Measurements from ENCODE around the gene SMYD3.
"Not testable (repeated sequence)": the region's sequence is repeated elsewhere in the genome, so short reads cannot be mapped to it uniquely, and the experiment has no call there.

SMYD3 gene

DNA sequence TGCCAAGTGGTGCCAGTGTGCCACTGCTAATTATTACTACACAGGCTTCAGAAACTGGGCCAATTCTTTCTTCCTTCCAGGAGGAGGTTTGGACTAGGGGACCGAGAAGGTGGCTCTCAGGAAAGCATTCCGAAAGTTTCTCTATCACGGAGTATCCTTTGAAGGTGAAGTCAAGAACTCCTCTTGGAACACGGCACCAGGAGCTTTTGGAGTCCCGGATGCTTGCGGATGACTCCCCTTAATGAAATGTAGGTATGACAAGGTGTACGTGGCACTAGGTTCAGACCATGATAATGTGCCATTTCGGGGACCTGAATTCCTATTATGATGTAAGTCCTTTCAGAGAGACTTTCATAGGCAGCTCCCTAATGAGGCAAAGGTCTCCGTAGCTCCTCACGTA lies 718.2 kb downstream of the SMYD3 start:
- no peaks in the 10 kb centered on the region for H3K36me3 ChIP-seq (replicated peaks)
- H3K9me3 ChIP-seq, result no peaks in the 10 kb centered on the region
- H3K4me3 ChIP-seq, result no peak overlapping the region
- no peaks in the 10 kb centered on the region for H3K27me3 ChIP-seq (ENCODE audit: low read depth)
- no peaks in the 10 kb centered on the region for H3K4me1 ChIP-seq
- in situ Hi-C loops (cut with MboI; ENCODE audit: low sequenced_read_pairs), result no loop called here
- DNase-seq (ENCODE audit: low spot score in 2 of 2), result no peak

DNA sequence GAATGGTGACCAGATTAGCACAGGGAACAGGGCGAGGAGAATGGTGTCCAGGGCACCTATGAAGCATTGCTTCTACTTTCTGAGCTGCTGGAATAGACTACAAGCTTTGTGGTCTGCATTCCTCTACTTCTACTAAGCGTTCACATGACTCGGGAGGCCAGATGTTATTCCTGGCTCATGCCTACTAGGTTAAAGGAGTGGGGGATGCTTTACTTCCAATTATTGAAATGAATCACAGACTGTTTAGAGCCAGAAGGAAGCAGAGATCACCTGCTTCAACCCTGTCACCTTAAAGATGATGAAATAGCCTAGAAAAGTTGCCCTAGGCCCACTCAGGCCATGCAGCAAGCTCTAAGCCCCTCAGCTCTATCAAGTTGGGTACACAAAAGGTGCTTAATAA lies 718.8 kb downstream of the SMYD3 start:
- in situ Hi-C loops (cut with MboI; ENCODE audit: low sequenced_read_pairs), result no loop called here

GRCh38 chr1:245786948-245787347 lies 720.1 kb downstream of the SMYD3 start:
- in situ Hi-C loops (cut with MboI; ENCODE audit: low sequenced_read_pairs), result no loop called here
- DNase-seq (ENCODE audit: low spot score in 2 of 2), result no peak
- H3K4me3 ChIP-seq, result no peak overlapping the region
- H3K36me3 ChIP-seq (replicated peaks), result no peaks in the 10 kb centered on the region
- no peaks in the 10 kb centered on the region for H3K9me3 ChIP-seq
- no peaks in the 10 kb centered on the region for H3K27me3 ChIP-seq (ENCODE audit: low read depth)
- H3K4me1 ChIP-seq, result no peaks in the 10 kb centered on the region

More for the DNA sequence above, 718.8 kb downstream of the SMYD3 start:
- Histone ChIP-seq H3K27me3 (ENCODE audit: low read depth) (no peaks in the 10 kb centered on the region), H3K4me1 (no peaks in the 10 kb centered on the region), H3K36me3 (replicated peaks) (no peaks in the 10 kb centered on the region), H3K4me3 (no peak overlapping the region), H3K9me3 (no peaks in the 10 kb centered on the region)
- DNase-seq (ENCODE audit: low spot score in 2 of 2), result no peak

DNA sequence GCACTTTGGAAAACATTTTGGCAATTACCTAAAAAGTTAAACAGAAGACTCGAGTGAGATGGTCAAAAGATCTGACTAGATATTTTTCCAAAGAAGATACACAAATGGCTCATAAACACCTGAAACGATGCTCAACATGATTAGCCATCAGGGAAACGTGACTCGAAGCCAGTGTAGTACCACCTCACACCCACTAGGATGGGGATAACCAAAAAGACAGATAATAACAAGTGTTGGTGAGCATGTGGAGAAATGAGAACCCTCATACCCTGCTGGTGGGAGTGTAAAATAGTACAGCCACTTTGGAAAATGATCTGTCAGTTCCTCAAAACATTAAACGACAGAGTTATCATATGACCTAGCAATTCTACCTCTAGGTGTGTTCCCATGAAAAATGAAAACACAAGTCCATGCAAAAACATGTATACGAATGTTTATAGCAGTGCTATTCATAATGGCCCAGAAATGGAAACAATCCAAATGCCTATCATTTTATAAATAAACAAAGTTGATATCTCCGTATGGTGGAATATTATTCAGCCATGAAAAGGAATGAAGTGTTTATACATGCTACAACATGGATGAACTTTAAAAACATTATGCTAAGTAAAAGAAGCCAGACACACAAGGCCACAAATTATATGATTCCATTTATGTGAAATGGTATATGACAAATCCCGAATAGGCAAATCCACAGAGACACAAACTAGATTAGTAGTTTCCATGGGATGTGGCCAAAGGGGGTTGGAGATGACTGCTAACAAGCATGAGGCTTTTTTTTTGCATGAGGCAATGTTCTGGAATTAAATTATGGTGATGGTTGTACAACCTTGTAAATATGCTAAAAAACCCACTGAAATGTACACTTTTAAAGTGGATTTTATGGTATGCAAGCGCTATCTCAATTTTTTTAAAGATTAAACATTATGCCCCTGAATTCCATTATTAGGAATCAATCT lies 727.0 kb downstream of the SMYD3 start:
- Histone ChIP-seq H3K4me1 (no peaks in the 10 kb centered on the region), H3K27me3 (ENCODE audit: low read depth) (no peaks in the 10 kb centered on the region), H3K36me3 (replicated peaks) (no peaks in the 10 kb centered on the region), H3K4me3 (no peak overlapping the region), H3K9me3 (no peaks in the 10 kb centered on the region)
- no peak for DNase-seq (ENCODE audit: low spot score in 2 of 2)
- in situ Hi-C loops (cut with MboI; ENCODE audit: low sequenced_read_pairs), result no loop called here

DNA sequence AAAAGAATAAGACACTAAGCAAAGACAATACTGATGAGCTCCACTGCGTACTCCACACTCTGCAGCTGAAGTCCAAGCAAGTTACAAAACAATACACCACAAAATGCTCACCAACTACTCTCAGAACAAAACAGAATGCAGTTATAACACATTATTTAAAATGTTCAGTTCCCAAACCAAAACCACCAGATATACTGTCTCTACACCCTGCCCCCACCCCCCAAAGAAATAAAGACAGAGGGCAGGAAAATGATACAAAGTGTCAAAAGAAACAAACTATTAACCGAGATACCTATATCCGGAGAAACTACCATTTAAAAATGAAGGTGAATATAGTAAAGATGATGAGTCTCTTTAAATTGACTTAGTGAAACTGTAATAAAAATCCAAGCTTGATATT lies 729.3 kb downstream of the SMYD3 start:
- Histone ChIP-seq H3K36me3 (replicated peaks) (no peaks in the 10 kb centered on the region), H3K9me3 (no peaks in the 10 kb centered on the region), H3K4me3 (no peak overlapping the region), H3K4me1 (no peaks in the 10 kb centered on the region), H3K27me3 (ENCODE audit: low read depth) (no peaks in the 10 kb centered on the region)
- DNase-seq (ENCODE audit: low spot score in 2 of 2), result no peak
- in situ Hi-C loops (cut with MboI; ENCODE audit: low sequenced_read_pairs), result no loop called here

DNA sequence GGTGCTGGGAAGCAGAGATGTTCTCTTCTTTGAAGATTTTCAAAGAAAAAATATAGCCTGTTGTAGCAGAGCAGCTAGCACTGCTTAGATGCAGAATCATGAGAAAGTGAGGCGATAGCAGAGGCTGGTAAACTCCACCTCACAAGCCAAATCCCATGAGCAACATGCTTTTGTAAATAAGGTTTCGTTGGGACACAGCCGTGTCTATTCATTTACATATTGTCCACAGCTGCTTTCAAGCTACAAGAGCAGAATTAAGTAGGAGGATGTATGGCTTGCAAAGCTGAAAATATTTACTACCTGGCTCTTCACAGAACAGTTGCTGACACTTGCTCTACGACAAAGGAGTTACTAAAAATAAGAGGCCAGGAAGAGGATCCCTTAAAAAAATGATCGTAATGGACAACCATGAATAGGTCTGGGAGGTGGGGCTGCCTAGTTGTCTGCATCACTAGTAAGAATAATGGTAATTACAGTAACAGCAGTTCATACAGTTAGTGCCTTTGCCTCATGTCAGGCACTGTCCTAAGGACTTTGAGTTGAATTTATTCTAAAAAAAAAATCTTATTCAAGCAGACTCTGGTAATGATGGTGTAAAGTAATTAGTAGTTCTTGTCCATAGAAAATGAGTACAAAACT lies 730.3 kb downstream of the SMYD3 start:
- no peak for DNase-seq (ENCODE audit: low spot score in 2 of 2)
- no peaks in the 10 kb centered on the region for H3K4me1 ChIP-seq
- in situ Hi-C loops (cut with MboI; ENCODE audit: low sequenced_read_pairs), result no loop called here
- H3K36me3 ChIP-seq (replicated peaks), result no peaks in the 10 kb centered on the region
- H3K27me3 ChIP-seq (ENCODE audit: low read depth), result no peaks in the 10 kb centered on the region
- no peaks in the 10 kb centered on the region for H3K9me3 ChIP-seq
- H3K4me3 ChIP-seq, result no peak overlapping the region

DNA sequence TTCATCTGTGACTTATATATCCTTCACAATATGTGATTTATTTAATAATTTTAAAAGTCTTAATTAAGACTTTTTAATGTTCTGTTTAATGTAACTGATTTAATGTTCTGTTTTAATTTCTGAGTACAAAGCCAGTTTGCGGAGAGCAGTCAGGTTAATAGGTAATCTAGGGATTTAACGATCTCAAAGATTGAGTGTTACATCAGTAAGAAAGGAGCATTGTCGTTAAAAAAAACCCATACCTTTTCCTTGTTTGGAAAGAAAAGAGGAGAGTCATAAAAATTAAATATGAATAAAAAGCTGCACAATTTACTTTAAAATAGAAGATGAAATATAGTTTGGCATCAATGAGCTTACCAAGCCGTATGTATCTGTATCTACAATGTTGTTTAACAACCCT lies 730.9 kb downstream of the SMYD3 start:
- no peaks in the 10 kb centered on the region for H3K4me1 ChIP-seq
- no peaks in the 10 kb centered on the region for H3K27me3 ChIP-seq (ENCODE audit: low read depth)
- no peaks in the 10 kb centered on the region for H3K9me3 ChIP-seq
- no peak for DNase-seq (ENCODE audit: low spot score in 2 of 2)
- H3K36me3 ChIP-seq (replicated peaks), result no peaks in the 10 kb centered on the region
- in situ Hi-C loops (cut with MboI; ENCODE audit: low sequenced_read_pairs), result no loop called here
- no peak overlapping the region for H3K4me3 ChIP-seq

- DNase-seq (ENCODE audit: low spot score in 2 of 2); H3K4me1 ChIP-seq; in situ Hi-C loops (cut with MboI; ENCODE audit: low sequenced_read_pairs); H3K36me3 ChIP-seq (replicated peaks); H3K4me3 ChIP-seq; H3K9me3 ChIP-seq; H3K27me3 ChIP-seq (ENCODE audit: low read depth): not testable (repeated sequence)
Measured at GRCh38 chr1:245774931-245775330, 732.1 kb downstream of the SMYD3 start.

- in situ Hi-C loops (cut with MboI; ENCODE audit: low sequenced_read_pairs), result no loop called here
- H3K9me3 ChIP-seq, result no peaks in the 10 kb centered on the region
- no peaks in the 10 kb centered on the region for H3K36me3 ChIP-seq (replicated peaks)
- no peaks in the 10 kb centered on the region for H3K27me3 ChIP-seq (ENCODE audit: low read depth)
- no peaks in the 10 kb centered on the region for H3K4me1 ChIP-seq
- no peak overlapping the region for H3K4me3 ChIP-seq
- no peak for DNase-seq (ENCODE audit: low spot score in 2 of 2)
Measured at GRCh38 chr1:245774196-245774595, 732.9 kb downstream of the SMYD3 start.

DNA sequence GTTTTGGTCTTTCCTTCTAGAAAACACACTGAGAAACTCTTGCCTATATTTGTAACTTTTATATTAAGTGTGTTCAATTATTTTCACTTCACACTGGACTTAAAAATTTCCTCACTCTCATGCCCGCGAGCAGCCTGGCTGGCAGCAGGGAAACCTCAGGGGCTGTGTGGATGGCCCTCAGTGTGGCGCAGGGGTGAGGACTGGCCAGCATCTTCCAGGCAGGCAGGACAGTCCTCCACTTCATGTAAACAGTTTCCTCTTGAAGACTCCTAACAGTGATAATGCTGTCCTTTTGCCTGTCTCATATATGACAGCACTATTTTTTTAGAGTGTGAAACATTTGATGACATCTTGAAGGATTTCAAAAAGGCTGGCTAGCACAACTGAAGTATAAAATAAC lies 733.7 kb downstream of the SMYD3 start:
- H3K4me1 ChIP-seq, result no peaks in the 10 kb centered on the region
- no peak for DNase-seq (ENCODE audit: low spot score in 2 of 2)
- no peaks in the 10 kb centered on the region for H3K27me3 ChIP-seq (ENCODE audit: low read depth)
- in situ Hi-C loops (cut with MboI; ENCODE audit: low sequenced_read_pairs), result no loop called here
- no peaks in the 10 kb centered on the region for H3K36me3 ChIP-seq (replicated peaks)
- no peak overlapping the region for H3K4me3 ChIP-seq
- H3K9me3 ChIP-seq, result no peaks in the 10 kb centered on the region

GRCh38 chr1:245772739-245773138 lies 734.3 kb downstream of the SMYD3 start:
- DNase-seq (ENCODE audit: low spot score in 2 of 2), result no peak
- Histone ChIP-seq H3K9me3 (no peaks in the 10 kb centered on the region), H3K4me1 (no peaks in the 10 kb centered on the region), H3K4me3 (no peak overlapping the region), H3K27me3 (ENCODE audit: low read depth) (no peaks in the 10 kb centered on the region), H3K36me3 (replicated peaks) (no peaks in the 10 kb centered on the region)
- in situ Hi-C loops (cut with MboI; ENCODE audit: low sequenced_read_pairs), result no loop called here

DNA sequence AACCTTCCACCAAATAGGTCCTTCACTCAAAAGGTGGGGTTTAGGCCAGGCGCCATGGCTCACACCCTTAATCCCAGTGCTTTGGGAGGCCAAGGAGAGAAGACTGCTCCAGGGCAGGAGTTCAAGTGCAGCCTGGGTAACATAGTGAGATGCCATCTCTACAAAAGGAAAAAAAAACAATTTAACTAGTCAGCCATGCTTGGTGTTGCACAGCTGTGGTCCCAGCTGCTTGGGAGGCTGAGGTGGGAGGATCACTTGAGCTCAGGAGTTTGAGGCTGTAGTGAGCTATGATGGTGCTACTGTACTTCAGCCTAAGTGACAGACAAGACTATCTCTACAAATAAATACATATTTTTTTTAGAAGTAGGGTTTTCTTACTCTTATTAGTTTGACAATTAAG lies 734.8 kb downstream of the SMYD3 start:
- no peaks in the 10 kb centered on the region for H3K9me3 ChIP-seq
- no peaks in the 10 kb centered on the region for H3K36me3 ChIP-seq (replicated peaks)
- in situ Hi-C loops (cut with MboI; ENCODE audit: low sequenced_read_pairs), result no loop called here
- H3K4me1 ChIP-seq, result no peaks in the 10 kb centered on the region
- H3K4me3 ChIP-seq, result no peak overlapping the region
- H3K27me3 ChIP-seq (ENCODE audit: low read depth), result no peaks in the 10 kb centered on the region
- DNase-seq (ENCODE audit: low spot score in 2 of 2), result no peak

GRCh38 chr1:245771511-245772281 lies 735.4 kb downstream of the SMYD3 start:
- in situ Hi-C loops (cut with MboI; ENCODE audit: low sequenced_read_pairs), result no loop called here
- Histone ChIP-seq H3K4me3 (no peak overlapping the region), H3K36me3 (replicated peaks) (no peaks in the 10 kb centered on the region), H3K4me1 (no peaks in the 10 kb centered on the region), H3K9me3 (no peaks in the 10 kb centered on the region), H3K27me3 (ENCODE audit: low read depth) (no peaks in the 10 kb centered on the region)
- no peak for DNase-seq (ENCODE audit: low spot score in 2 of 2)

GRCh38 chr1:245770156-245770555 lies 736.9 kb downstream of the SMYD3 start:
- Histone ChIP-seq H3K4me1 (no peaks in the 10 kb centered on the region), H3K9me3 (no peaks in the 10 kb centered on the region), H3K36me3 (replicated peaks) (no peaks in the 10 kb centered on the region), H3K4me3 (no peak overlapping the region), H3K27me3 (ENCODE audit: low read depth) (no peaks in the 10 kb centered on the region)
- in situ Hi-C loops (cut with MboI; ENCODE audit: low sequenced_read_pairs), result no loop called here
- DNase-seq (ENCODE audit: low spot score in 2 of 2), result no peak

Measured in HAP-1 (cell line).